Panc1 (cell line): Measurements from ENCODE around the gene ATP13A2. TPM values are rescaled to one million over a fixed set of nuclear protein-coding genes. Genes with fewer than 3 reads are reported as not detected.

Experiments used
- ATAC-seq: fragments of 200-7000 bp; cut with Tn5 transposase; 2 replicates; pipeline ENCODE4 v1.9.1; 2020; ENCODE audit warnings: mild to moderate bottlenecking, moderate library complexity
- BruUV-seq: library from RNA; stranded (reverse); fragments of 400-500 nt; replicated peaks from 2 replicates; lab custom pipeline; 2021; lab: Mats Ljungman, UMichigan
- CTCF ChIA-PET: fragments of 300-600 bp; sonication (Branson Sonifier 250); formaldehyde crosslinking; loops from one replicate; lab custom pipeline; 2022; ENCODE audit warnings: antibody characterized with exemption; lab: Charles Lee
- POLR2A ChIA-PET: fragments of 300-600 bp; sonication (Branson Sonifier 250); formaldehyde crosslinking; loops from one replicate; lab custom pipeline; 2022; ENCODE audit warnings: antibody characterized with exemption; lab: Charles Lee
- DNase-seq: peaks from one replicate; pipeline ENCODE4 v3.0.0-alpha.2; 2010; ENCODE audit warnings: low read depth, low spot score
- H3K27ac ChIP-seq: 2 replicates; pipeline ENCODE4 v1.5.1; 2011; ENCODE audit warnings: mild to moderate bottlenecking, low read length, inconsistent platforms
- H3K27me3 ChIP-seq: fragments of 200-500 bp; sonication (Bioruptor generic); 2 replicates; pipeline ENCODE4 v1.6.0; 2014; ENCODE audit warnings: low read length, inconsistent platforms; ENCODE audit not compliant: control insufficient read depth, insufficient read depth
- H3K36me3 ChIP-seq: fragments of 200-500 bp; sonication (Bioruptor generic); 2 replicates; pipeline ENCODE4 v1.5.1; 2014; ENCODE audit warnings: inconsistent platforms, mild to moderate bottlenecking, low read length, moderate library complexity; ENCODE audit not compliant: control insufficient read depth, insufficient read depth
- H3K4me1 ChIP-seq: 2 replicates; pipeline ENCODE4 v1.5.1; 2011; ENCODE audit warnings: inconsistent platforms, mild to moderate bottlenecking, low read length, moderate library complexity; ENCODE audit not compliant: control insufficient read depth, insufficient read depth
- H3K4me3 ChIP-seq, 2 experiments: 2 replicates each; pipeline ENCODE4 v1.5.1; 2011 to 2012; ENCODE audit warnings: low read depth in 2 of 2, low read length in 2 of 2, mild to moderate bottlenecking in 2 of 2, inconsistent platforms in 1 of 2, moderate library complexity in 1 of 2
- H3K9me3 ChIP-seq: fragments of 200-500 bp; sonication (Bioruptor generic); 2 replicates; pipeline ENCODE4 v1.5.1; 2014; ENCODE audit warnings: low read depth, mild to moderate bottlenecking, inconsistent platforms, low read length, moderate library complexity; ENCODE audit not compliant: control insufficient read depth, insufficient read depth
- POLR2AphosphoS5 ChIP-seq: IDR thresholded peaks from 2 replicates; pipeline ENCODE4 v1.6.1; 2012; ENCODE audit warnings: mild to moderate bottlenecking, low read depth, low read length, moderate library complexity
- SIN3A ChIP-seq: IDR thresholded peaks from 2 replicates; pipeline ENCODE4 v1.6.1; 2012; ENCODE audit warnings: low read depth, mild to moderate bottlenecking, low read length, moderate library complexity, borderline replicate concordance; ENCODE audit not compliant: insufficient read depth
- TCF7L2 ChIP-seq: IDR thresholded peaks from 2 replicates; pipeline ENCODE4 v1.6.1; 2011; ENCODE audit warnings: mild to moderate bottlenecking, low read depth, low read length, inconsistent platforms
- in situ Hi-C: cut with HindIII; loops from 2 replicates; pipeline ENCODE4 v1.10.0; 2016; ENCODE audit warnings: low sequenced_read_pairs, low pct_unique_long_range_greater_than_20kb
- intact Hi-C: fragments of 100-400 bp; cut with micrococcal nuclease; formaldehyde crosslinking; loops from one replicate; pipeline ENCODE4 v1.10.0; 2022; ENCODE audit not compliant: unreplicated experiment
- total RNA-seq: library from RNA; stranded (reverse); gene quantifications from one replicate; pipeline ENCODE4 v1.2.1, GENCODE V29; 2021; ENCODE audit not compliant: unreplicated experiment
- TF ChIP-seq, protein P1 (sequence below): fragments of 450-650 bp; IDR thresholded peaks from 2 replicates; pipeline ENCODE4 v1.5.1; 2017; ENCODE audit warnings: mild to moderate bottlenecking
- TF ChIP-seq, protein P2 (sequence below), 2 experiments: IDR thresholded peaks; 2 replicates each; pipeline ENCODE4 v1.6.1; 2011 to 2012; ENCODE audit warnings: low read depth in 2 of 2, control low read depth in 1 of 2, low read length in 1 of 2, mild to moderate bottlenecking in 1 of 2, moderate library complexity in 1 of 2; ENCODE audit not compliant: insufficient read depth in 1 of 2

Gene ATP13A2
- total RNA-seq, 1 experiment from 2014 or later, result 49.9 TPM

DNA sequence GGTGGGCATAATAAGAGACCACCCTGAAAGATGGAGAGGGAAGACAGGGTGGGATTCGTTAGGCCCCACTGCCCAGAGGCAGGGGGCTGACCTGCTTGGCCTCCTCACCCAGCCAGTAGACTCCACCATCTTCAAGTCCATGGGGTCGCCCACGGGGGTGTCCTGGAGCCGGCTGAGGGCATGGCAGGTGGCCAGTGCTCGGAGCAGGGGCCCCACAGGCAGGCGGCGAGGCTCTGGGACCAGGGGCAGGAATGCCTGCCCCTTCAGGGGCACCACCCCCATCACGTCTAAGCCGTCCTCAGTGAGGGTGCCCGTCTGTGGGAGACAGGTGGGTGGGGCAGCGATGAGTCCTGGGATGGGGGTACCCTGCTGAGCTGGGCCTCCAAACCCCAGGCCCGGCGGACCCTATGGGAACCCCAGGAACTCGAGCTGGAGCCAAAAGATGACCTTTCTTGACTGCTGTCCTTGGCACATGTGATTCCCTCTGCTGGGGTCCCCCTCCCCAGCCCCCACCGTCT, 18.1 kb downstream of the ATP13A2 start:
- ChIA-PET CTCF (no interaction called here), POLR2A (no interaction called here)
- TF ChIP-seq, protein P1, sequence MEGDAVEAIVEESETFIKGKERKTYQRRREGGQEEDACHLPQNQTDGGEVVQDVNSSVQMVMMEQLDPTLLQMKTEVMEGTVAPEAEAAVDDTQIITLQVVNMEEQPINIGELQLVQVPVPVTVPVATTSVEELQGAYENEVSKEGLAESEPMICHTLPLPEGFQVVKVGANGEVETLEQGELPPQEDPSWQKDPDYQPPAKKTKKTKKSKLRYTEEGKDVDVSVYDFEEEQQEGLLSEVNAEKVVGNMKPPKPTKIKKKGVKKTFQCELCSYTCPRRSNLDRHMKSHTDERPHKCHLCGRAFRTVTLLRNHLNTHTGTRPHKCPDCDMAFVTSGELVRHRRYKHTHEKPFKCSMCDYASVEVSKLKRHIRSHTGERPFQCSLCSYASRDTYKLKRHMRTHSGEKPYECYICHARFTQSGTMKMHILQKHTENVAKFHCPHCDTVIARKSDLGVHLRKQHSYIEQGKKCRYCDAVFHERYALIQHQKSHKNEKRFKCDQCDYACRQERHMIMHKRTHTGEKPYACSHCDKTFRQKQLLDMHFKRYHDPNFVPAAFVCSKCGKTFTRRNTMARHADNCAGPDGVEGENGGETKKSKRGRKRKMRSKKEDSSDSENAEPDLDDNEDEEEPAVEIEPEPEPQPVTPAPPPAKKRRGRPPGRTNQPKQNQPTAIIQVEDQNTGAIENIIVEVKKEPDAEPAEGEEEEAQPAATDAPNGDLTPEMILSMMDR, result no peak
- no peak for TF ChIP-seq SIN3A
- no peak for TF ChIP-seq POLR2AphosphoS5
- TF ChIP-seq, protein P2, sequence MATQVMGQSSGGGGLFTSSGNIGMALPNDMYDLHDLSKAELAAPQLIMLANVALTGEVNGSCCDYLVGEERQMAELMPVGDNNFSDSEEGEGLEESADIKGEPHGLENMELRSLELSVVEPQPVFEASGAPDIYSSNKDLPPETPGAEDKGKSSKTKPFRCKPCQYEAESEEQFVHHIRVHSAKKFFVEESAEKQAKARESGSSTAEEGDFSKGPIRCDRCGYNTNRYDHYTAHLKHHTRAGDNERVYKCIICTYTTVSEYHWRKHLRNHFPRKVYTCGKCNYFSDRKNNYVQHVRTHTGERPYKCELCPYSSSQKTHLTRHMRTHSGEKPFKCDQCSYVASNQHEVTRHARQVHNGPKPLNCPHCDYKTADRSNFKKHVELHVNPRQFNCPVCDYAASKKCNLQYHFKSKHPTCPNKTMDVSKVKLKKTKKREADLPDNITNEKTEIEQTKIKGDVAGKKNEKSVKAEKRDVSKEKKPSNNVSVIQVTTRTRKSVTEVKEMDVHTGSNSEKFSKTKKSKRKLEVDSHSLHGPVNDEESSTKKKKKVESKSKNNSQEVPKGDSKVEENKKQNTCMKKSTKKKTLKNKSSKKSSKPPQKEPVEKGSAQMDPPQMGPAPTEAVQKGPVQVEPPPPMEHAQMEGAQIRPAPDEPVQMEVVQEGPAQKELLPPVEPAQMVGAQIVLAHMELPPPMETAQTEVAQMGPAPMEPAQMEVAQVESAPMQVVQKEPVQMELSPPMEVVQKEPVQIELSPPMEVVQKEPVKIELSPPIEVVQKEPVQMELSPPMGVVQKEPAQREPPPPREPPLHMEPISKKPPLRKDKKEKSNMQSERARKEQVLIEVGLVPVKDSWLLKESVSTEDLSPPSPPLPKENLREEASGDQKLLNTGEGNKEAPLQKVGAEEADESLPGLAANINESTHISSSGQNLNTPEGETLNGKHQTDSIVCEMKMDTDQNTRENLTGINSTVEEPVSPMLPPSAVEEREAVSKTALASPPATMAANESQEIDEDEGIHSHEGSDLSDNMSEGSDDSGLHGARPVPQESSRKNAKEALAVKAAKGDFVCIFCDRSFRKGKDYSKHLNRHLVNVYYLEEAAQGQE (IDR thresholded peaks at IDR 0.05; ENCODE audit: insufficient read depth in 1 of 2, low read depth in 2 of 2, low read length in 1 of 2), result no peak
- TF ChIP-seq TCF7L2, result no peak
- in situ Hi-C loops, result no loop called here
- no peaks in the 10 kb centered on the region for H3K4me1 ChIP-seq
- intact Hi-C loops, result no loop called here
- H3K27me3 ChIP-seq, result no peaks in the 10 kb centered on the region
- no peaks in the 10 kb centered on the region for H3K36me3 ChIP-seq
- ATAC-seq, result no peak
- H3K9me3 ChIP-seq, result no peaks in the 10 kb centered on the region
- no TSS peak for BruUV-seq
- no peak overlapping the region for H3K27ac ChIP-seq
- DNase-seq, result no peak
- H3K4me3 ChIP-seq, result no peak overlapping the region

DNA sequence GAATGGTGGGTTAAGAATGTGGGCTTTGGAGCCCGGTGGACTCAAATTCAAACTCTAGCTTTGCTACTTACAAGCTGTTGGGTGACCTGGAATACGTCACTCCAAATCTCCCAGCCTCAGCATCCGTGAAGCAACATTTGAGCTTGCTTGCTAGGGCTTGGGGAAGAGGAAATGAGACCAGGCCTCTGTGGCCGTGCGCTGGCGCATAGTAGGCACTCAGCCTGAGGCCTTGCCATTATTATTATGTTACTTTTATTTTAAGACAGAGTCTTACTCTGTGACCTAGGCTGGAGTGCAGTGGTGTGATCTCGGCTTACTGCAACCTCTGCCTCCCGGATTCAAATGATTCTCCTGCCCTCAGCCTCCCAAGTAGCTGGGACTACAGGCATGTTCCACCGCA, 19.1 kb downstream of the ATP13A2 start:
- no TSS peak for BruUV-seq
- intact Hi-C loops, result no loop called here
- H3K4me3 ChIP-seq, result no peak overlapping the region
- in situ Hi-C loops, result no loop called here
- DNase-seq (no peak), ATAC-seq (no peak)
- no peaks in the 10 kb centered on the region for H3K9me3 ChIP-seq
- TF ChIP-seq, protein P1, result no peak
- no peak for TF ChIP-seq POLR2AphosphoS5
- no peak for TF ChIP-seq SIN3A
- TF ChIP-seq, protein P2 (IDR thresholded peaks at IDR 0.05; ENCODE audit: insufficient read depth in 1 of 2, low read depth in 2 of 2, low read length in 1 of 2), result no peak
- no peak for TF ChIP-seq TCF7L2
- no peaks in the 10 kb centered on the region for H3K4me1 ChIP-seq
- no peak overlapping the region for H3K27ac ChIP-seq
- H3K27me3 ChIP-seq, result no peaks in the 10 kb centered on the region
- no peaks in the 10 kb centered on the region for H3K36me3 ChIP-seq
- ChIA-PET POLR2A (no interaction called here), CTCF (no interaction called here)
